ENCODE measurements around the gene TSPAN18. TPM values are rescaled to one million over a fixed set of nuclear protein-coding genes. Genes with fewer than 3 reads are reported as not detected.

The TSPAN18 gene
- total and polyA plus RNA-seq, 2 experiments from 2014 or later = 9.5 to 21.5 TPM

DNA sequence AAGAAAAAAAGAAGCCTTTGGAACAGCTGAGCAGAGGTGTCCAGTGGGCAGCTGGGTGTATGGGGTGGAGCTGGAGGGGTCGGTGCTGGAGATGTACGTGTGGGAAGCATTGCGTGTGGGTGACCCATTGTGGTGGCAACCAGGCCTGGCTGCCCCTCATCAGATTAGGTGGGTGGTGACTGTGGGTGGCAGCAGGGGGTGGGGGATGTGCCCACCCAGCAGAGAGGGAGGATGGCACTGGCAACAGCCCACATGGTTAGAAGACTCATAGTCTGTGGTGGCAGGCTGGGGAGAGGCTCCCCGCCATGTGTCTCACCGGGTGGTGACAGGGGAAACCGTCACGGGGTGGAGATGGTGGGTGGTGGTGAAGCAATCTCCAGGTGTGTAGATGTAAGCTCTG is 196.4 kb downstream of the TSPAN18 start:
- TF ChIP-seq EZH2 (IDR thresholded peaks at IDR 0.05; ENCODE audit: borderline replicate concordance) (no peak), EZH2phosphoT487 (IDR thresholded peaks at IDR 0.05; ENCODE audit: low read depth, severe bottlenecking, unreplicated experiment) (no peak)
- TF ChIP-seq, protein P1, sequence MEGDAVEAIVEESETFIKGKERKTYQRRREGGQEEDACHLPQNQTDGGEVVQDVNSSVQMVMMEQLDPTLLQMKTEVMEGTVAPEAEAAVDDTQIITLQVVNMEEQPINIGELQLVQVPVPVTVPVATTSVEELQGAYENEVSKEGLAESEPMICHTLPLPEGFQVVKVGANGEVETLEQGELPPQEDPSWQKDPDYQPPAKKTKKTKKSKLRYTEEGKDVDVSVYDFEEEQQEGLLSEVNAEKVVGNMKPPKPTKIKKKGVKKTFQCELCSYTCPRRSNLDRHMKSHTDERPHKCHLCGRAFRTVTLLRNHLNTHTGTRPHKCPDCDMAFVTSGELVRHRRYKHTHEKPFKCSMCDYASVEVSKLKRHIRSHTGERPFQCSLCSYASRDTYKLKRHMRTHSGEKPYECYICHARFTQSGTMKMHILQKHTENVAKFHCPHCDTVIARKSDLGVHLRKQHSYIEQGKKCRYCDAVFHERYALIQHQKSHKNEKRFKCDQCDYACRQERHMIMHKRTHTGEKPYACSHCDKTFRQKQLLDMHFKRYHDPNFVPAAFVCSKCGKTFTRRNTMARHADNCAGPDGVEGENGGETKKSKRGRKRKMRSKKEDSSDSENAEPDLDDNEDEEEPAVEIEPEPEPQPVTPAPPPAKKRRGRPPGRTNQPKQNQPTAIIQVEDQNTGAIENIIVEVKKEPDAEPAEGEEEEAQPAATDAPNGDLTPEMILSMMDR (IDR thresholded peaks at IDR 0.05; ENCODE audit: poor library complexity) = no peak
- WGBS (ENCODE audit: low lambda C conversion rate, missing lambda C conversion rate) = 81% methylated on average over 7 of the region's 7 CpGs
- Histone ChIP-seq H3K9me2 (replicated peaks; ENCODE audit: insufficient read depth) (no peaks in the 10 kb centered on the region), H3K4me1 (ENCODE audit: insufficient read depth) (no peaks in the 10 kb centered on the region), H3K4me2 (no peak overlapping the region), H3K36me3 (replicated peaks; ENCODE audit: insufficient read depth, low read depth) (no peaks in the 10 kb centered on the region), H3K27me3 (no peaks in the 10 kb centered on the region), H3K4me3 (no peak overlapping the region), H3K27ac (no peak overlapping the region), H3K79me2 (no peaks in the 10 kb centered on the region), H3K9me3 (ENCODE audit: low read depth) (no peaks in the 10 kb centered on the region), H4K20me1 (ENCODE audit: insufficient read depth, poor library complexity, severe bottlenecking) (no peaks in the 10 kb centered on the region), H2AFZ (no peak overlapping the region)
- no peak for DNase-seq (ENCODE audit: low spot score)

DNA sequence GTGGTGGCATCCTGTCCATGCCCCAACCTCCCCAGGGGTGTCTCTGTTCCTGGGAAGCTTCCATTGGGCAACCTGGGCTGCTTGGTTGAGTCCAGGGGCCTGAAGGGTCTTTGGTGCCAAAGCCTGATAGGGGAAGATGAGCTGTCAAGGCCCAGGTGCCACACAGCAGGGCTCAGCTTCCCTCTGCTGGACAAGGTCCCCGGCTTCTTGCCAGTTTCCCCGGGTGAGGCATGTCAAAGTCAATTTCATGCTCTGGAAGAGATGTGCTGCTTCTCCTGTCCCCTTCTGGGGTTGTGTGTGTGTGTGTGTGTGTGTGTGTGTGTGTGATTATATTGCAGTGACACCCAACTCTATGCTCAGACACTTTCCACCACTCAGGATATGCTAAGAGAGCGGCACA is 197.0 kb downstream of the TSPAN18 start:
- Histone ChIP-seq H3K36me3 (replicated peaks; ENCODE audit: insufficient read depth, low read depth) (no peaks in the 10 kb centered on the region), H4K20me1 (ENCODE audit: insufficient read depth, poor library complexity, severe bottlenecking) (no peaks in the 10 kb centered on the region), H3K79me2 (no peaks in the 10 kb centered on the region), H3K4me1 (ENCODE audit: insufficient read depth) (no peaks in the 10 kb centered on the region), H3K9me3 (ENCODE audit: low read depth) (no peaks in the 10 kb centered on the region), H3K4me2 (no peak overlapping the region), H3K9me2 (replicated peaks; ENCODE audit: insufficient read depth) (no peaks in the 10 kb centered on the region), H3K27ac (no peak overlapping the region), H3K4me3 (no peak overlapping the region), H3K27me3 (no peaks in the 10 kb centered on the region), H2AFZ (no peak overlapping the region)
- no peak for TF ChIP-seq EZH2 (IDR thresholded peaks at IDR 0.05; ENCODE audit: borderline replicate concordance)
- TF ChIP-seq EZH2phosphoT487 (IDR thresholded peaks at IDR 0.05; ENCODE audit: low read depth, severe bottlenecking, unreplicated experiment) = no peak
- TF ChIP-seq, protein P1 (IDR thresholded peaks at IDR 0.05; ENCODE audit: poor library complexity) = no peak
- WGBS (ENCODE audit: low lambda C conversion rate, missing lambda C conversion rate) = 90% methylated on average over 2 of the region's 3 CpGs
- no peak for DNase-seq (ENCODE audit: low spot score)

DNA sequence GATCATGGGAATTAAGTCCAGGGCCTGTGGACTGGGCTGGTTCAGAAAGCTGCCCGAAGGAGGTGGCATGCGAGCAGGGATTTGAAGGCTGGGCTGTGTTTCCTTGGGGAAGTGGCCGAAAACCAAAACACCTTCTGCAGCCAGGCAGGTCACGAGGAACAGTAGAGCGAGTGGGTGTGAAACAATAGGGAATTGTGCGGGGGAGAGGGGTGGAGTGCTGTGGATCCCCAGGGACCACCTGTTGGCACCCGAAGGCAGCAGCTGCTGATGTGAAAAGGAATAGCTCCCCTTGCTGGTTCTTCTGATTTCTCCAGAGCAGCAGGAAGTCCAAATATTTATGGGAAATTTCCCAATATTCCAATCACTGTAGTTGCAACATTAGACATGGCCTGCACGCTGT is 199.3 kb downstream of the TSPAN18 start:
- Histone ChIP-seq H2AFZ (no peak overlapping the region), H3K4me2 (no peak overlapping the region), H3K27me3 (no peaks in the 10 kb centered on the region), H3K36me3 (replicated peaks; ENCODE audit: insufficient read depth, low read depth) (no peaks in the 10 kb centered on the region), H3K9me3 (ENCODE audit: low read depth) (no peaks in the 10 kb centered on the region), H3K4me1 (ENCODE audit: insufficient read depth) (no peaks in the 10 kb centered on the region), H3K9me2 (replicated peaks; ENCODE audit: insufficient read depth) (no peaks in the 10 kb centered on the region), H3K27ac (no peak overlapping the region), H3K4me3 (no peak overlapping the region), H4K20me1 (ENCODE audit: insufficient read depth, poor library complexity, severe bottlenecking) (no peaks in the 10 kb centered on the region), H3K79me2 (no peaks in the 10 kb centered on the region)
- TF ChIP-seq EZH2phosphoT487 (IDR thresholded peaks at IDR 0.05; ENCODE audit: low read depth, severe bottlenecking, unreplicated experiment) = no peak
- TF ChIP-seq, protein P1 (IDR thresholded peaks at IDR 0.05; ENCODE audit: poor library complexity) = no peak
- TF ChIP-seq EZH2 (IDR thresholded peaks at IDR 0.05; ENCODE audit: borderline replicate concordance) = no peak
- 84% methylated on average over 8 of the region's 8 CpGs for WGBS (ENCODE audit: low lambda C conversion rate, missing lambda C conversion rate)
- DNase-seq (ENCODE audit: low spot score) = no peak

DNA sequence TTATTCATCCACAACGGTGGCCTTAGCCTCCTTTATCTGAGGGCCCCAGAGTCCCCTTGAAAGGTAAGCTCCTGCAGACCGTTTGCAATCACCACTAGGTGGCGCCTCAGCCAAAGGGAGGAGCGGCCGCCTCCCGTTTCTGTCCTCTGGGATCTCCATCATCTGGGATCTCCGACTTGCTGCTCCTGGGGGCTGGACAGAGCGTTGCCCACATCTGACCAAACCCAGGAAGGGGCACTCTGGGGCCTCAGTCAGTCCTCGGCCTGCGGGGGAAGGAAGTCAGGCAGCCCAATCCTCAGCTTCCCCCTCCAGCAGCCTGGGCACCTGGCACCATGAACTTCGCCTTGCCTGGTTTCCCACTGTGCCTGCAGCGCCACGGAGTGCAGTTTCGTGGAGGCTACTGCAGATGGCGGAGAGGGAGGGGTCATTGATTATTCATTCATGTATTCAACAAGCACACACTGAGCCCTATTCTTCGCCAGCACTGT is 200.5 kb downstream of the TSPAN18 start:
- no peaks in the 10 kb centered on the region for H3K36me3 ChIP-seq (replicated peaks; ENCODE audit: insufficient read depth, low read depth)
- no peak overlapping the region for H2AFZ ChIP-seq
- H3K27me3 ChIP-seq = no peaks in the 10 kb centered on the region
- no peaks in the 10 kb centered on the region for H4K20me1 ChIP-seq (ENCODE audit: insufficient read depth, poor library complexity, severe bottlenecking)
- no peak overlapping the region for H3K4me3 ChIP-seq
- 37% methylated on average over 16 of the region's 16 CpGs for WGBS (ENCODE audit: low lambda C conversion rate, missing lambda C conversion rate)
- H3K27ac ChIP-seq = no peak overlapping the region
- H3K4me1 ChIP-seq (ENCODE audit: insufficient read depth) = no peaks in the 10 kb centered on the region
- no peak overlapping the region for H3K4me2 ChIP-seq
- H3K9me2 ChIP-seq (replicated peaks; ENCODE audit: insufficient read depth) = no peaks in the 10 kb centered on the region
- TF ChIP-seq EZH2phosphoT487 (IDR thresholded peaks at IDR 0.05; ENCODE audit: low read depth, severe bottlenecking, unreplicated experiment) (no peak), EZH2 (IDR thresholded peaks at IDR 0.05; ENCODE audit: borderline replicate concordance) (no peak)
- TF ChIP-seq, protein P1 (IDR thresholded peaks at IDR 0.05; ENCODE audit: poor library complexity) = peak; percentile 89
- H3K79me2 ChIP-seq = no peaks in the 10 kb centered on the region
- H3K9me3 ChIP-seq (ENCODE audit: low read depth) = no peaks in the 10 kb centered on the region
- peak; percentile 90 for DNase-seq (ENCODE audit: low spot score)
